ENCODE measurements around the gene PTPRCAP.
A peak's percentile ranks its signal among the peaks of the same experiment; 100 is the strongest.
"Not testable (repeated sequence)": the region's sequence is repeated elsewhere in the genome, so short reads cannot be mapped to it uniquely, and the experiment has no call there.

The PTPRCAP gene

GRCh38 chr11:67427364-67427859 is 10.1 kb downstream of the PTPRCAP start:
- not testable (repeated sequence) for DNase-seq (ENCODE audit: low read depth in 2 of 2)

- DNase-seq (ENCODE audit: low read depth in 2 of 2) = no peak
Observed at GRCh38 chr11:67423891-67424613, 13.4 kb downstream of the PTPRCAP start.

GRCh38 chr11:67423466-67423865 is 14.0 kb downstream of the PTPRCAP start:
- no peak for DNase-seq (ENCODE audit: low read depth in 2 of 2)

GRCh38 chr11:67422891-67423290 is 14.6 kb downstream of the PTPRCAP start:
- DNase-seq (ENCODE audit: low read depth in 2 of 2) = no peak

- no peak for DNase-seq (ENCODE audit: low read depth in 2 of 2)
Observed at GRCh38 chr11:67421430-67422031, 16.0 kb downstream of the PTPRCAP start.

- peak; percentile 99 for DNase-seq (ENCODE audit: low read depth in 2 of 2)
Observed at GRCh38 chr11:67420646-67421429, 16.6 kb downstream of the PTPRCAP start.

- DNase-seq (ENCODE audit: low read depth in 2 of 2) = no peak
Observed at GRCh38 chr11:67420147-67420645, 17.3 kb downstream of the PTPRCAP start.

- no peak for DNase-seq (ENCODE audit: low read depth in 2 of 2)
Observed at GRCh38 chr11:67419325-67420049, 18.0 kb downstream of the PTPRCAP start.

GRCh38 chr11:67418476-67419281 is 18.8 kb downstream of the PTPRCAP start:
- DNase-seq (ENCODE audit: low read depth in 2 of 2) = no peak

- no peak for DNase-seq (ENCODE audit: low read depth in 2 of 2)
Observed at GRCh38 chr11:67417425-67417824, 20.1 kb downstream of the PTPRCAP start.

- DNase-seq (ENCODE audit: low read depth in 2 of 2) = peak in 1 of 2 donors; percentile 73
Observed at GRCh38 chr11:67416416-67417335, 20.8 kb downstream of the PTPRCAP start.

- DNase-seq (ENCODE audit: low read depth in 2 of 2) = no peak
Observed at GRCh38 chr11:67415501-67416304, 21.8 kb downstream of the PTPRCAP start, which contains the start of gene CARNS1. CARNS1 (plus strand) TSS chr11:67415678; CDS start chr11:67416200, 522 bp downstream.

GRCh38 chr11:67413266-67413849 is 24.1 kb downstream of the PTPRCAP start:
- no peak for DNase-seq (ENCODE audit: low read depth in 2 of 2)

GRCh38 chr11:67412495-67413179 is 24.8 kb downstream of the PTPRCAP start:
- DNase-seq (ENCODE audit: low read depth in 2 of 2) = no peak

GRCh38 chr11:67411785-67412152 is 25.7 kb downstream of the PTPRCAP start:
- no peak for DNase-seq (ENCODE audit: low read depth in 2 of 2)

GRCh38 chr11:67410984-67411784 is 26.3 kb downstream of the PTPRCAP start:
- no peak for DNase-seq (ENCODE audit: low read depth in 2 of 2)

GRCh38 chr11:67410369-67410831 is 27.1 kb downstream of the PTPRCAP start:
- no peak for DNase-seq (ENCODE audit: low read depth in 2 of 2)
